Right renal pelvis (tissue), 4 donors: Measurements from ENCODE around the gene BBOF1. TPM values are rescaled to one million over a fixed set of nuclear protein-coding genes. Genes with fewer than 3 reads are reported as not detected.
A peak's percentile ranks its signal among the peaks of the same experiment; 100 is the strongest.

ENCODE experiments used
- DNase-seq, 4 donors: peaks; one replicate each; pipeline ENCODE4 v3.0.0-alpha.2; 2013; ENCODE audit warnings: low read depth in 4 of 4, low spot score in 3 of 4, missing footprints in 1 of 4
- polyA plus RNA-seq, 4 donors: library from polyadenylated mRNA; unstranded; fragments of 120-200 nt; gene quantifications; one replicate each; pipeline ENCODE4 v1.2.1, GENCODE V29; 2013; ENCODE audit not compliant: insufficient read length in 4 of 4

The BBOF1 gene
- polyA plus RNA-seq, 4 donors: 12.9 to 19.3 (median 16.2) TPM

DNA sequence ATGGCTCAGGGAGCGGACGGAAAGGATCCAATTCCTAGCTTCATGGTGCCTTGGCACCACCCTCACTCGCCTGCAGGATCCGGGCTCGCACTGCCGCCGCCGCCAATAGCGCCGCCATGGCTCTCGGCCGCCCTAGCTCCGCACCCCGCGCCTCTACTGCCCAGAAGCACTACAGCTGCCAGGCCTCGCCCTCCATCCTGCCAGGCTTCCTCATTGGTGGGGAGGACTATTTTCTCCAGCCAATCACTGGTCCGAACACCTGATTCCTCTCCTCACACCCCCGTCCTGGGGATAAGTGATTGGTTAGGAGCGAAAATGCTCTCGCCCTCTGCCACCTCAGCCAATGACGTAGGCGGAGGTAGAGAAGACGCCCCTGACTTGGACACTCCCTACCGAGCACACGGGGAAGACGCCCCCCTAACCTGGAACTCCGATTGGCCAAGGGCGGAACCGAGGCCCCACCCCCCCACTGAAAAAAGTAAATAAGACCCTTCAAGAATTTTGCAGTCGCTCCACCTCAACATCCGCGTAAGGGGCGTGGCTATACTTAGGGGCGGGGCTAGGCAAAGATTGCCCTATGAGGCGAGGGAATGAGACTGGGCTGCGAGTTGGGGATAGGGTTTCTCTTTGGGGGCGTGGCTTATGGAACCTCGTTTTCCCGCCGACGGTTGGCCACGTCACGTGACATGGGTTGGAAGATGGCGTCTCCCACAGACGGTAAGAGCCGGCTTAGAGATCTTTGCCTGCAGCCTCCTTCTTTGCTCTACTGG lies 65.3 kb downstream of the BBOF1 start, which contains the start of the genes ALDH6A1 and LIN52:
ALDH6A1 (minus strand) TSS at position 177 of the 770 bp plus-strand sequence; CDS start at position 118, 59 bp downstream.
LIN52 (plus strand) TSS at position 680 of the 770 bp plus-strand sequence; CDS start at position 699, 19 bp downstream.
- peak; percentile 99 to 100 (median 100) for DNase-seq

DNA sequence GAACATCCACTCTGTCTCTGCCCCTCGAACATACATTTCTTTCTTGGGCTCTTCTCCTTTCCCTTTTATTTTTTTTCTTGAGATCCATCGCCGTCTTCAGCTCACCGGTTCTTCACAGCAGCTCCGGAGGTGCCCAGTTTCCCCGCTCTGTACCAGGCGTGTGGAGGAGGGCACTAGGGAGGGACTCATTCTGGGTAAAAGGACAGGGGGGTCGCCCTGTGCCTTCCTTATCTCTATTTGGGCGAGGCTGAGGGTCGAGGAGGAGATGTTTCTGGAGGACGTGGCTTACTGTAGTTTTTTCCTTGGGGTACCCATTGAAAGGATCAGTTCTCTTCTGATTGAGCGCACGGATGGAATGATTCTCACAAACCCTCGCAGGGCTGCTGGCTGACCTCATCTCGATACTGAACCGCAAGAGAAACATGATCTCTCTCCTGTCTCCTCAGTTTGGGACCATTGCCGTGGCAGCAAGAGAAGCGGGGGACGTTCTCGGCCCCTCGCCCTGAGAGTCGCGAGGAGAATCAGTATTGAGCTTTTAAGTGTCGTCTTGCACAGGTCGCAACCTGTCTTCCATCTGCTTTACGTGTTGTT lies 66.0 kb downstream of the BBOF1 start:
- peak in 1 of 4 donors; percentile 16 for DNase-seq

DNA sequence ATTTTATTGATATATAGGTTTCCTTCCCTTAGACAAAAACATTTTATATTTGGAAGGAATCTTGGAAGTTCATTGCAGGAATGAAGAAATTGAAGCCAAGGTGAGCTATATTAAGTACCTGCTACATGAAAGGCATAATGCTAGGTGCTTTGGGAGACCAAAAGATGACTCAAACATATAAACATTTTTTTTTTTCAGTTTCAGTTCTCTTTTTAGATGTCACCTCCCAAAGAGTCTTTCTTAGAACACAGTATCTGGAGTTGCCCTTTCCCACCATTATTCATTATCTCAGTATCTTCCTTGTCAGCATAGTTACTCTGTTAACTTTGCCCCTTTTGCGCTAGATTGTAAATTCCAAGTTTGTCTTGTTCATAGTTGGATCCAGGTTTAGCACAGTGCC lies 66.7 kb downstream of the BBOF1 start:
- DNase-seq: no peak

DNA sequence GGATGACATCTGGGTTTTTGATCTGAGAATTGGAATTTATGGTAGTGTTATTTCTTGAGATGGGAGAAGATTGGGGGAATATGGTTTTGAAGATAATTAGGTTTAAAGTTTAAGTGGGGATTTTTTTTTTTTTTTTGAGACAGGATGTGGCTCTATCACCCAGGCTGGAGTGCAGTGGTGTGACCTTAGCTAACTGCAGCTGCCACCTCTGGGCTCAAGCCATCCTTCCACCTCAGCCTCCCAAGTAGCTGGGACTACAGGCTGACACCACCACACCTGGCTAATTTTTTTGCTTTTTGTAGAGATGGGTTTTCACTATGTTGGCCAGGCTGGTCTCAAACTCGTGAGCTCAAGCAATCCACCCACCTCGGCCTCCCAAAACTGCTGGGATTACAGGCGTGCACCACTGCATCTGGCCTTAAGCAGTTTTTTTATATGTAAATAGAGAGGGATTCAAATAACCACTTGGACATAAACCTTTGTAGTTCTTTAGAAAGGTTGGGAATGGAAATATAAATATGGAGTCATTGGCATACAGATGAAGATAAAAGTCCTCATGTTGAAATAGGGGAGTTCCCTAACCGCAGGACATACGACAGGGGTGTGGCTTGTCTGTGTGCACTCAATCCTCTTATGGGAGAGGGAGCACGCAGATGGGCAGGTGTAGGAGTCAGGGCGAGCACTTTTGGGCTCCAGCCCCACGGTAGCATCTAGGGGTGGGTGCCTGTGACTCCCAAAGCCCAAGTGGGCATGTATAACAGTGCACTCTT lies 70.3 kb downstream of the BBOF1 start:
- DNase-seq: no peak

DNA sequence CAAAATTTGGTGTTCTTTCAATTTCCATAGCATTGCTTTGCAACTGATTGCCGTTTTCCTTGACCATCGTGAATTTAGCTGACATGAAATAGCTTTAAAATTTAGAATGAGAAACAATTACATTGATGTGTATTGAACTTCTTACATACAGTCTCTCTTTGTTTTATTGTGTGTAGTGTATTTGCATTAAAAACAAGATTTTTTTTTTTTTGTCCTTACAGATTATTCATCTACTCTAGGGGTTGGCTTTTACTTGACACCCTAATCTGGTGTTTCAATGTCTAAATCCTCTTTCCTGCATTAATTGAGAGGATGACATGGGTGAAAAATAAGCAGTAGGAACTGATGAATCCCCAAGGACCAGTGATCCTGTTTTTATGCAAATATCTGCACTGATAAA lies 86.2 kb downstream of the BBOF1 start:
- no peak for DNase-seq

DNA sequence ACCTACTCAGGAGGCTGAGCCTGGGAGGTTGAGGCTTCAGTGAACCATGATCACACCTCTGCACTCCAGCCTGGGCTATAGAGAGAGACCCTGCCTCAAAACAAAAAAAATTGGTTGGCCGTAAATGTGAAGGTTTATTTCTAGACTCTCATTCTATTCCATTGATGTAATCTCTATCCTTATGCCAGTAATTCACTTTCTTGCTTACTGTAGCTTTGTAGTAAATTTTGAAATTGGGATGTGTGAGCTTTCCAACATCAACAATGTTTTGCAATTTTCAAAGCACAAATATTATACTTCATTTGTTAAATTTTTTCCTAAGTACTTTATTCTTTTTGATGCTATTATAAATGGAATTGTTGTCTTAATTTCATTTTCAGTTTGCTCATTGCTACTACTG lies 90.2 kb downstream of the BBOF1 start:
- no peak for DNase-seq

DNA sequence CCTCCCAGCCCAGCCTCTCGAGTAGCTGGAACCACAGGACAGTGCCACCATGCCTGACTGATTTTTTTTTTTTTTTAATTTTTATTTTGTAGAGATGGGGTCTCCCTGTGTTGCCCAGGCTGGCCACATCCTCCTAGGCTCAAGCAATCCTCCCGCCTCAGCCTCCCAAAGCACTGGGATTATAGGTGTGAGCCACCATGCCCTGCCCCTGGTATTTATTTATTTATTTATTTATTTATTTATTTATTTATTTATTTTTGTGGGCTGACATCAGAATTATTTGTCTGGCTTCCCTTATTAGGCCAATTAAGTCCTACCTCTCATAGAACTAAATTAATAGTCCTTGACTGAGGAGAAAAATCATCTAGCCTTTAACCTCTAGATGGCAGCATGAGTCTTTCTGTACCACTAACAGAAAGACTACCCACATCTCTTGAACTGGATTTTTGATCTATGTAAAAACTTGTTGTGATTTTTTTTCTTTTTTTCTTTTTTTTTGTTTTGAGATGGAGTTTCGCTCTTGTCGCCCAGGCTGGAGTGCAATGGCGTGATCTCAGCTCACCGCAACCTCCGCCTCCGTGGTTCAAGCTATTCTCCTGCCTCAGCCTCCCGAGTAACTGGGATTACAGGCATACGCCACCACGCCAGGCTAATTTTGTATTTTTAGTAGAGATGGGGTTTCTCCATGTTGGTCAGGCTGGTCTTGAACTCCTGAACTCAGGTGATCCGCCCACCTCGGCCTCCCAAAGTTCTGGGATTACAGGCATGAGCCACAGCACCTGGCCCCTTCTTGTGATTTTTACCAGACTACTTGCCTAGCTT lies 92.5 kb downstream of the BBOF1 start:
- DNase-seq: peak; percentile 26 to 40 (median 31)

Other genes starting within 250 kb of the BBOF1 start
- gene PTGR2, start 167.5 kb upstream of the BBOF1 start, polyA plus RNA-seq: 10 to 100 TPM; 23.1 to 34.0 (median 30.2) TPM
- 10 to 100 TPM; 51.7 to 62.0 (median 58.1) TPM for gene ZNF410, start 132.5 kb upstream of the BBOF1 start, polyA plus RNA-seq
- 10 to 100 TPM; 12.8 to 15.8 (median 14.1) TPM for gene FAM161B, start 69.3 kb upstream of the BBOF1 start, polyA plus RNA-seq
- gene COQ6, start 69.0 kb upstream of the BBOF1 start, polyA plus RNA-seq: 10 to 100 TPM; 28.1 to 30.2 (median 29.9) TPM
- gene ENTPD5, start 61 bp upstream of the BBOF1 start, polyA plus RNA-seq: 10 to 100 TPM; 42.9 to 56.7 (median 53.2) TPM
- 100 to 1,000 TPM in 2 of 4 donors, 10 to 100 TPM in 2; 92.8 to 134 (median 101) TPM for gene ALDH6A1, start 65.1 kb downstream of the BBOF1 start, polyA plus RNA-seq
- gene LIN52, start 65.6 kb downstream of the BBOF1 start, polyA plus RNA-seq: 10 to 100 TPM; 16.6 to 19.4 (median 19.4) TPM
- under 1 TPM; 0.06 to 0.10 (median 0.07) TPM for gene VSX2, start 220.1 kb downstream of the BBOF1 start, polyA plus RNA-seq